K562 (cell line): ENCODE results near the gene ENSA. TPM values are rescaled to one million over a fixed set of nuclear protein-coding genes. Genes with fewer than 3 reads are reported as not detected.

Experiments
- CBX1 ChIP-seq: sonication (generic); IDR thresholded peaks from 2 replicates; pipeline ENCODE4 v1.6.1; 2016; ENCODE audit warnings: antibody characterized with exemption, low read depth, mild to moderate bottlenecking
- DPF2 ChIP-seq: fragments of 450-650 bp; IDR thresholded peaks from 2 replicates; pipeline ENCODE4 v1.6.1; 2016
- HNRNPUL1 ChIP-seq: fragments of 200-400 bp; formaldehyde crosslinking; IDR thresholded peaks from 2 replicates; pipeline ENCODE4 v1.6.1; 2017; ENCODE audit warnings: low read length
- ILF3 ChIP-seq: fragments of 450-650 bp; IDR thresholded peaks from 2 replicates; pipeline ENCODE4 v1.6.1; 2018; ENCODE audit warnings: antibody characterized with exemption, mild to moderate bottlenecking, moderate library complexity, borderline replicate concordance
- MAZ ChIP-seq, 2 experiments: fragments of 450-650 bp in 1 of 2; sonication (generic) in 1 of 2; formaldehyde crosslinking; IDR thresholded peaks in 1 of 2; conservative IDR thresholded peaks in 1 of 2; 2 replicates each; pipeline versions ENCODE4 v1.4.0 to v1.5.0; 2020; ENCODE audit warnings: mild to moderate bottlenecking in 1 of 2, missing genetic modification reagents in 1 of 2
- MBD2 ChIP-seq: sonication (generic); IDR thresholded peaks from 2 replicates; pipeline ENCODE4 v1.6.1; 2016; ENCODE audit warnings: low read depth, borderline replicate concordance
- PCBP2 ChIP-seq: fragments of 200-400 bp; formaldehyde crosslinking; IDR thresholded peaks from 2 replicates; pipeline ENCODE4 v1.6.1; 2018; ENCODE audit warnings: low read length, low read depth, mild to moderate bottlenecking, moderate library complexity; ENCODE audit not compliant: poor library complexity, severe bottlenecking
- SRF ChIP-seq, 2 experiments: fragments of 250-450, 450-650 bp in 1 of 2; sonication (Bioruptor Pico) in 1 of 2; sonication (generic) in 1 of 2; formaldehyde crosslinking; IDR thresholded peaks; 2 replicates each; pipeline versions ENCODE4 v1.5.0 to v1.5.1; 2020 to 2022; ENCODE audit warnings: mild to moderate bottlenecking in 1 of 2, missing genetic modification reagents in 1 of 2
- ZEB2 ChIP-seq: fragments of 450-650 bp; IDR thresholded peaks from 2 replicates; pipeline ENCODE4 v1.6.1; 2016
- ZNF224 ChIP-seq: sonication (generic); formaldehyde crosslinking; IDR thresholded peaks from 2 replicates; pipeline ENCODE4 v1.8.0; 2022; ENCODE audit warnings: mild to moderate bottlenecking, missing genetic modification reagents
- polyA plus RNA-seq, 8 experiments: library from polyadenylated mRNA; depleted of rRNA in 4 of 8; stranded (reverse) in 5 of 8; unstranded in 3 of 8; fragments of >200 nt; fragmentation: Nextera tagmentation in 2 of 8; fragmentation: Illumina TruSeq in 1 of 8; extraction: Ambion mirVana in 2 of 8; extraction: Trizol in 1 of 8; gene quantifications; 2 replicates each; pipeline versions ENCODE4 v1.2.1 to v1.2.3, GENCODE V29; 2011 to 2014; ENCODE audit warnings: inconsistent platforms in 1 of 8, missing spikeins in 1 of 8
- total RNA-seq, 7 experiments: library from RNA; depleted of rRNA in 6 of 7; stranded (reverse); fragments of >200 nt in 6 of 7; fragmentation: Illumina TruSeq in 2 of 7; extraction: Trizol in 2 of 7; gene quantifications; 2 replicates each; pipeline versions ENCODE4 v1.2.1 to v1.2.3, GENCODE V29; 2011 to 2021; ENCODE audit warnings: low replicate concordance in 1 of 7
- TF ChIP-seq, protein P1 (sequence below): fragments of 450-650 bp; formaldehyde crosslinking; IDR thresholded peaks from 2 replicates; pipeline ENCODE4 v1.4.0; 2020; ENCODE audit warnings: mild to moderate bottlenecking, mixed read lengths
- TF ChIP-seq, protein P2 (sequence below), 2 experiments: fragments of 450-650 bp in 1 of 2; sonication (generic) in 1 of 2; formaldehyde crosslinking in 1 of 2; IDR thresholded peaks; 2 replicates each; pipeline versions ENCODE4 v1.7.1 to v1.9.0; 2016 to 2022; ENCODE audit warnings: inconsistent platforms in 1 of 2, mild to moderate bottlenecking in 1 of 2, missing genetic modification reagents in 1 of 2
- TF ChIP-seq, protein P3 (sequence below): fragments of 250-450 bp; sonication (Bioruptor Pico); IDR thresholded peaks from 2 replicates; pipeline ENCODE4 v1.4.0; 2020; ENCODE audit warnings: mild to moderate bottlenecking

Gene ENSA
- total and polyA plus RNA-seq, 9 of the 15 experiments (the other 6 are each of a cell fraction or from before 2014, with no cell fraction given) = 68.1 to 605 (median 188) TPM

DNA sequence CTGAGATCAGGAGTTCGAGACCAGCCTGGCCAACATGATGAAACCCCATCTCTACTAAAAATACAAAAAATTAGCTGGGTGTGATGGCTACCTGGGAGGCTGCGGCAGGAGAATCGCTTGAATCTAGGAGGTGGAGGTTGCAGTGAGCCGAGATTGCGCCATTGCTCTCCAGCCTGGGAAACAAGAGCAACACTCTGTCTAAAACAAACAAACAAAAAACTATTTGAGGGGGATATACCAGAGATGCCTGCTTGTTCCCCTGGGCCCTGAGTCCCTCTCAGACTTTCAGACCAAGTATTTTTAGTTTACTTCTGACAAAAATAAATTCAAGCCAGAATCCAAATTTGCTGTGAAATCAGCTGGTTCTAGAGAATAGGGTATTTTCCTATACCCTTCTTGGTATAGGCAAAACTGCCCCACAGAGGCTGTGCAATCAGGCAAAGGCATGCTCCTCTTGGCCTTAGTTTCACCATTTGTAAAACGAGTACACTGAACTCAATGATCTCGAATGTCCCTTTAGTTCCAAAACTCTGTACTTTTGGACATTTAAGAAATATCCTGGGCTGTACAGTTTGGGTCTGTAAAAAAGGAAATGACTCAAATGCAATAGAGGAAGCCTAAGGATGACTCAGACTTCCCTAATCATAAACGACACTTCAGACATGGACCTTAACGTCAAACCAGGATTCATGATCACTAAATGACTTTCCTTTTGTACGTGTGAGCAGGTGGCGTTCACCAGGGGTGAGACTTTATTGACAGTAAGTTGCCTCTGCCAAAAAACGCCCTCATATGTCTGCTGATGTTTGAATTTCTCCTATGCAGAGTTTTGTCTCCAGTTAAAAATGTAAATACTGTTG is 16.1 kb downstream of the ENSA start (continued):
- TF ChIP-seq, protein P1, sequence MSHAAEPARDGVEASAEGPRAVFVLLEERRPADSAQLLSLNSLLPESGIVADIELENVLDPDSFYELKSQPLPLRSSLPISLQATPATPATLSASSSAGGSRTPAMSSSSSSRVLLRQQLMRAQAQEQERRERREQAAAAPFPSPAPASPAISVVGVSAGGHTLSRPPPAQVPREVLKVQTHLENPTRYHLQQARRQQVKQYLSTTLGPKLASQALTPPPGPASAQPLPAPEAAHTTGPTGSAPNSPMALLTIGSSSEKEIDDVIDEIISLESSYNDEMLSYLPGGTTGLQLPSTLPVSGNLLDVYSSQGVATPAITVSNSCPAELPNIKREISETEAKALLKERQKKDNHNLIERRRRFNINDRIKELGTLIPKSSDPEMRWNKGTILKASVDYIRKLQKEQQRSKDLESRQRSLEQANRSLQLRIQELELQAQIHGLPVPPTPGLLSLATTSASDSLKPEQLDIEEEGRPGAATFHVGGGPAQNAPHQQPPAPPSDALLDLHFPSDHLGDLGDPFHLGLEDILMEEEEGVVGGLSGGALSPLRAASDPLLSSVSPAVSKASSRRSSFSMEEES (CRISPR knock-in tag) = no peak
- TF ChIP-seq MAZ (CRISPR knock-in tag; conservative IDR thresholded peaks at IDR 0.05 in 1 of 2, IDR thresholded peaks at IDR 0.05 in 1 of 2) = peak in 1 of 2 experiments; percentile 69; a peak in 1 of 4 replicates
- peak; percentile 44; the same call in 1 of the 2 replicates for TF ChIP-seq ZEB2
- no peak for TF ChIP-seq PCBP2
- TF ChIP-seq CBX1 = no peak
- TF ChIP-seq, protein P2, sequence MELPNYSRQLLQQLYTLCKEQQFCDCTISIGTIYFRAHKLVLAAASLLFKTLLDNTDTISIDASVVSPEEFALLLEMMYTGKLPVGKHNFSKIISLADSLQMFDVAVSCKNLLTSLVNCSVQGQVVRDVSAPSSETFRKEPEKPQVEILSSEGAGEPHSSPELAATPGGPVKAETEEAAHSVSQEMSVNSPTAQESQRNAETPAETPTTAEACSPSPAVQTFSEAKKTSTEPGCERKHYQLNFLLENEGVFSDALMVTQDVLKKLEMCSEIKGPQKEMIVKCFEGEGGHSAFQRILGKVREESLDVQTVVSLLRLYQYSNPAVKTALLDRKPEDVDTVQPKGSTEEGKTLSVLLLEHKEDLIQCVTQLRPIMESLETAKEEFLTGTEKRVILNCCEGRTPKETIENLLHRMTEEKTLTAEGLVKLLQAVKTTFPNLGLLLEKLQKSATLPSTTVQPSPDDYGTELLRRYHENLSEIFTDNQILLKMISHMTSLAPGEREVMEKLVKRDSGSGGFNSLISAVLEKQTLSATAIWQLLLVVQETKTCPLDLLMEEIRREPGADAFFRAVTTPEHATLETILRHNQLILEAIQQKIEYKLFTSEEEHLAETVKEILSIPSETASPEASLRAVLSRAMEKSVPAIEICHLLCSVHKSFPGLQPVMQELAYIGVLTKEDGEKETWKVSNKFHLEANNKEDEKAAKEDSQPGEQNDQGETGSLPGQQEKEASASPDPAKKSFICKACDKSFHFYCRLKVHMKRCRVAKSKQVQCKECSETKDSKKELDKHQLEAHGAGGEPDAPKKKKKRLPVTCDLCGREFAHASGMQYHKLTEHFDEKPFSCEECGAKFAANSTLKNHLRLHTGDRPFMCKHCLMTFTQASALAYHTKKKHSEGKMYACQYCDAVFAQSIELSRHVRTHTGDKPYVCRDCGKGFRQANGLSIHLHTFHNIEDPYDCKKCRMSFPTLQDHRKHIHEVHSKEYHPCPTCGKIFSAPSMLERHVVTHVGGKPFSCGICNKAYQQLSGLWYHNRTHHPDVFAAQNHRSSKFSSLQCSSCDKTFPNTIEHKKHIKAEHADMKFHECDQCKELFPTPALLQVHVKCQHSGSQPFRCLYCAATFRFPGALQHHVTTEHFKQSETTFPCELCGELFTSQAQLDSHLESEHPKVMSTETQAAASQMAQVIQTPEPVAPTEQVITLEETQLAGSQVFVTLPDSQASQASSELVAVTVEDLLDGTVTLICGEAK (IDR thresholded peaks at IDR 0.05) = peak; percentile 83
- TF ChIP-seq, protein P2 (CRISPR knock-in tag; IDR thresholded peaks at IDR 0.05) = no peak; the same call in 1 of the 2 replicates
- TF ChIP-seq, protein P3, sequence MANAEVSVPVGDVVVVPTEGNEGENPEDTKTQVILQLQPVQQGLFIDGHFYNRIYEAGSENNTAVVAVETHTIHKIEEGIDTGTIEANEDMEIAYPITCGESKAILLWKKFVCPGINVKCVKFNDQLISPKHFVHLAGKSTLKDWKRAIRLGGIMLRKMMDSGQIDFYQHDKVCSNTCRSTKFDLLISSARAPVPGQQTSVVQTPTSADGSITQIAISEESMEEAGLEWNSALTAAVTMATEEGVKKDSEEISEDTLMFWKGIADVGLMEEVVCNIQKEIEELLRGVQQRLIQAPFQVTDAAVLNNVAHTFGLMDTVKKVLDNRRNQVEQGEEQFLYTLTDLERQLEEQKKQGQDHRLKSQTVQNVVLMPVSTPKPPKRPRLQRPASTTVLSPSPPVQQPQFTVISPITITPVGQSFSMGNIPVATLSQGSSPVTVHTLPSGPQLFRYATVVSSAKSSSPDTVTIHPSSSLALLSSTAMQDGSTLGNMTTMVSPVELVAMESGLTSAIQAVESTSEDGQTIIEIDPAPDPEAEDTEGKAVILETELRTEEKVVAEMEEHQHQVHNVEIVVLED (CRISPR knock-in tag) = 0 out of 2 replicates have a peak, but pooled peaks have one; percentile 4
- no peak for TF ChIP-seq ZNF224 (CRISPR knock-in tag)
- peak; percentile 95 for TF ChIP-seq DPF2
- TF ChIP-seq MBD2 = peak; percentile 44; the same call in 1 of the 2 replicates
- TF ChIP-seq HNRNPUL1 = no peak
- TF ChIP-seq ILF3 = 0 out of 2 replicates have a peak, but pooled peaks have one; percentile 29
- peak in 1 of 2 experiments; percentile 30; a peak in 1 of 4 replicates for TF ChIP-seq SRF (CRISPR knock-in tag; IDR thresholded peaks at IDR 0.05)
